Subcutaneous abdominal adipose tissue (tissue), 5 donors: ENCODE data around the gene DHRS13.
A peak's percentile ranks its signal among the peaks of the same experiment; 100 is the strongest.

ENCODE experiments used
- H3K27ac ChIP-seq: one replicate; pipeline ENCODE4 v1.7.0; 2013; ENCODE audit warnings: low read depth, mild to moderate bottlenecking, inconsistent platforms, low read length, moderate library complexity
- H3K27me3 ChIP-seq, 5 donors: one replicate each; pipeline ENCODE4 v1.7.0; 2013; ENCODE audit warnings: low read length in 5 of 5, inconsistent platforms in 1 of 5; ENCODE audit not compliant: control insufficient read depth in 5 of 5, insufficient read depth in 4 of 5
- H3K36me3 ChIP-seq, 5 donors: one replicate each; pipeline ENCODE4 v1.7.0; 2013; ENCODE audit warnings: low read length in 5 of 5; ENCODE audit not compliant: control insufficient read depth in 5 of 5, insufficient read depth in 5 of 5
- H3K4me1 ChIP-seq, 5 donors: one replicate each; pipeline ENCODE4 v1.7.0; 2013; ENCODE audit warnings: low read length in 5 of 5, mild to moderate bottlenecking in 3 of 5, moderate library complexity in 1 of 5; ENCODE audit not compliant: control insufficient read depth in 5 of 5, insufficient read depth in 5 of 5
- H3K4me3 ChIP-seq, 5 donors: one replicate each; pipeline ENCODE4 v1.7.0; 2013; ENCODE audit warnings: low read length in 5 of 5, low read depth in 1 of 5
- H3K9ac ChIP-seq, 5 donors: one replicate each; pipeline ENCODE4 v1.7.0; 2013; ENCODE audit warnings: low read length in 5 of 5, mild to moderate bottlenecking in 4 of 5, moderate library complexity in 3 of 5
- H3K9me3 ChIP-seq, 5 donors: one replicate each; pipeline ENCODE4 v1.7.0; 2013; ENCODE audit warnings: low read length in 5 of 5; ENCODE audit not compliant: control insufficient read depth in 5 of 5
- donor health status: healthy.
- donor health status: healthy.
- donor health status: healthy.
- donor health status: healthy.
- donor health status: healthy.

DHRS13 gene

GRCh38 chr17:28902819-28903545 lies at the start of gene DHRS13:
Gene DHRS13 (minus strand): TSS chr17:28903079. CDS start chr17:28902944, 135 bp downstream.
- Histone ChIP-seq H3K4me1 (peaks cover 6 to 36% (median 23%) of the 10 kb centered on the region in 5 donors), H3K4me3 (peak within 1 kb of the TSS; percentile 69 to 77 (median 76)), H3K36me3 (peaks cover 3 to 24% (median 23%) of the 10 kb centered on the region in 5 donors), H3K27ac (no peak within 1 kb of the TSS), H3K9ac (peak within 1 kb of the TSS in 4 of 5 donors; percentile 66 to 74 (median 68)), H3K27me3 (no peaks in the 10 kb centered on the region), H3K9me3 (no peaks in the 10 kb centered on the region)

GRCh38 chr17:28951991-28952975 lies 49.4 kb upstream of the DHRS13 start:
- Histone ChIP-seq H3K4me1 (peaks cover 4 to 46% (median 43%) of the 10 kb centered on the region in 5 donors), H3K36me3 (no peaks in the 10 kb centered on the region), H3K4me3 (peak overlapping the region; percentile 79 to 98 (median 94)), H3K27me3 (no peaks in the 10 kb centered on the region), H3K27ac (peak overlapping the region; percentile 94), H3K9ac (peak overlapping the region; percentile 66 to 93 (median 85)), H3K9me3 (no peaks in the 10 kb centered on the region)

- Histone ChIP-seq H3K27ac (peak within 1 kb of the TSS; percentile 94), H3K9ac (peak within 1 kb of the TSS; percentile 66 to 93 (median 89)), H3K4me3 (peak within 1 kb of the TSS; percentile 92 to 98 (median 94)), H3K9me3 (no peaks in the 10 kb centered on the region), H3K36me3 (no peaks in the 10 kb centered on the region), H3K4me1 (peaks cover 4 to 52% (median 45%) of the 10 kb centered on the region in 5 donors), H3K27me3 (no peaks in the 10 kb centered on the region)
Measured at GRCh38 chr17:28951428-28951990, 48.6 kb upstream of the DHRS13 start, which contains the start of gene PHF12. Gene PHF12 (minus strand): TSS chr17:28951518. CDS start chr17:28950960, 558 bp downstream.

- no peaks in the 10 kb centered on the region for H3K36me3 ChIP-seq
- peaks cover 4 to 57% (median 51%) of the 10 kb centered on the region in 5 donors for H3K4me1 ChIP-seq
- peak overlapping the region; percentile 86 to 94 (median 92) for H3K4me3 ChIP-seq
- H3K9ac ChIP-seq = peak overlapping the region in 4 of 5 donors; percentile 77 to 90 (median 88)
- H3K9me3 ChIP-seq = no peaks in the 10 kb centered on the region
- peak overlapping the region; percentile 79 for H3K27ac ChIP-seq
- H3K27me3 ChIP-seq = no peaks in the 10 kb centered on the region
Measured at GRCh38 chr17:28950752-28951427, 48.0 kb upstream of the DHRS13 start.

GRCh38 chr17:28950017-28950751 lies 47.3 kb upstream of the DHRS13 start:
- H3K36me3 ChIP-seq = no peaks in the 10 kb centered on the region
- H3K27ac ChIP-seq = peak overlapping the region; percentile 79
- no peaks in the 10 kb centered on the region for H3K27me3 ChIP-seq
- H3K9ac ChIP-seq = peak overlapping the region; percentile 56 to 90 (median 88)
- peak overlapping the region; percentile 86 to 94 (median 92) for H3K4me3 ChIP-seq
- no peaks in the 10 kb centered on the region for H3K9me3 ChIP-seq
- H3K4me1 ChIP-seq = peaks cover 4 to 64% (median 58%) of the 10 kb centered on the region in 5 donors

- Histone ChIP-seq H3K9me3 (no peaks in the 10 kb centered on the region), H3K27ac (peak overlapping the region; percentile 79), H3K4me1 (peaks cover 4 to 69% (median 63%) of the 10 kb centered on the region in 5 donors)
Measured at GRCh38 chr17:28949185-28950016, 46.5 kb upstream of the DHRS13 start.

GRCh38 chr17:28948873-28949184 lies 46.0 kb upstream of the DHRS13 start:
- no peaks in the 10 kb centered on the region for H3K27me3 ChIP-seq
- peak overlapping the region; percentile 86 to 94 (median 92) for H3K4me3 ChIP-seq
- H3K36me3 ChIP-seq = peaks cover 0 to 3% (median 0%) of the 10 kb centered on the region in 5 donors
- H3K9ac ChIP-seq = peak overlapping the region; percentile 77 to 90 (median 88)
- H3K4me1 ChIP-seq = peaks cover 4 to 71% (median 63%) of the 10 kb centered on the region in 5 donors
- peak overlapping the region; percentile 79 for H3K27ac ChIP-seq
- no peaks in the 10 kb centered on the region for H3K9me3 ChIP-seq

More at GRCh38 chr17:28949185-28950016, 46.5 kb upstream of the DHRS13 start:
- Histone ChIP-seq H3K4me3 (peak overlapping the region; percentile 86 to 94 (median 92)), H3K9ac (peak overlapping the region; percentile 77 to 90 (median 88)), H3K27me3 (no peaks in the 10 kb centered on the region), H3K36me3 (peaks cover 0 to 3% (median 0%) of the 10 kb centered on the region in 5 donors)

- H3K4me3 ChIP-seq = peak overlapping the region; percentile 86 to 94 (median 92)
- peak overlapping the region; percentile 77 to 90 (median 88) for H3K9ac ChIP-seq
- H3K4me1 ChIP-seq = peaks cover 4 to 69% (median 62%) of the 10 kb centered on the region in 5 donors
Measured at GRCh38 chr17:28948342-28948741, 45.5 kb upstream of the DHRS13 start.

More at GRCh38 chr17:28948342-28948741, 45.5 kb upstream of the DHRS13 start:
- peak overlapping the region; percentile 79 for H3K27ac ChIP-seq
- peaks cover 0 to 3% (median 0%) of the 10 kb centered on the region in 5 donors for H3K36me3 ChIP-seq
- no peaks in the 10 kb centered on the region for H3K9me3 ChIP-seq
- H3K27me3 ChIP-seq = no peaks in the 10 kb centered on the region
